K562 (cell line): ENCODE measurements around the gene THAP11.

ENCODE experiments used
- BHLHE40 ChIP-seq: IDR thresholded peaks from 2 replicates; pipeline ENCODE4 v1.6.1; 2011; ENCODE audit warnings: low read length, improper control_type of control experiment
- BMI1 ChIP-seq: fragments of 150-350 bp; IDR thresholded peaks from 2 replicates; pipeline ENCODE4 v1.6.1; 2014; ENCODE audit warnings: low read length
- CCAR2 ChIP-seq: fragments of 200-400 bp; formaldehyde crosslinking; IDR thresholded peaks from 2 replicates; pipeline ENCODE4 v1.6.1; 2017; ENCODE audit warnings: mild to moderate bottlenecking, low read depth, low read length
- ELF1 ChIP-seq: fragments of 200-800 bp; sonication (Bioruptor generic); IDR thresholded peaks from 2 replicates; pipeline ENCODE4 v1.6.1; 2016; ENCODE audit warnings: missing genetic modification characterization, missing compliant biosample characterization
- JUN ChIP-seq, 2 experiments: sonication (generic) in 1 of 2; formaldehyde crosslinking in 1 of 2; IDR thresholded peaks; 2 replicates each; pipeline versions ENCODE4 v1.6.1 to v1.8.0; 2012 to 2022; ENCODE audit warnings: borderline replicate concordance in 2 of 2, mild to moderate bottlenecking in 2 of 2, improper control_type of control experiment in 1 of 2, low read depth in 1 of 2, low read length in 1 of 2, missing genetic modification reagents in 1 of 2
- MTF1 ChIP-seq: fragments of 250-450 bp; sonication (Bioruptor Pico); IDR thresholded peaks from 2 replicates; pipeline ENCODE4 v1.9.0; 2021; ENCODE audit warnings: moderate library complexity, mild to moderate bottlenecking, inconsistent platforms, borderline replicate concordance
- TF ChIP-seq, protein P1 (sequence below), 3 experiments: IDR thresholded peaks in 2 of 3; conservative IDR thresholded peaks in 1 of 3; 2 replicates each; pipeline ENCODE4 v1.5.1; 2011 to 2012; ENCODE audit warnings: low read length in 3 of 3, mild to moderate bottlenecking in 3 of 3, control low read depth in 2 of 3, improper control_type of control experiment in 1 of 3, inconsistent platforms in 1 of 3, low read depth in 1 of 3, mixed read lengths in 1 of 3, moderate library complexity in 1 of 3; ENCODE audit not compliant: insufficient read depth in 2 of 3

DNA sequence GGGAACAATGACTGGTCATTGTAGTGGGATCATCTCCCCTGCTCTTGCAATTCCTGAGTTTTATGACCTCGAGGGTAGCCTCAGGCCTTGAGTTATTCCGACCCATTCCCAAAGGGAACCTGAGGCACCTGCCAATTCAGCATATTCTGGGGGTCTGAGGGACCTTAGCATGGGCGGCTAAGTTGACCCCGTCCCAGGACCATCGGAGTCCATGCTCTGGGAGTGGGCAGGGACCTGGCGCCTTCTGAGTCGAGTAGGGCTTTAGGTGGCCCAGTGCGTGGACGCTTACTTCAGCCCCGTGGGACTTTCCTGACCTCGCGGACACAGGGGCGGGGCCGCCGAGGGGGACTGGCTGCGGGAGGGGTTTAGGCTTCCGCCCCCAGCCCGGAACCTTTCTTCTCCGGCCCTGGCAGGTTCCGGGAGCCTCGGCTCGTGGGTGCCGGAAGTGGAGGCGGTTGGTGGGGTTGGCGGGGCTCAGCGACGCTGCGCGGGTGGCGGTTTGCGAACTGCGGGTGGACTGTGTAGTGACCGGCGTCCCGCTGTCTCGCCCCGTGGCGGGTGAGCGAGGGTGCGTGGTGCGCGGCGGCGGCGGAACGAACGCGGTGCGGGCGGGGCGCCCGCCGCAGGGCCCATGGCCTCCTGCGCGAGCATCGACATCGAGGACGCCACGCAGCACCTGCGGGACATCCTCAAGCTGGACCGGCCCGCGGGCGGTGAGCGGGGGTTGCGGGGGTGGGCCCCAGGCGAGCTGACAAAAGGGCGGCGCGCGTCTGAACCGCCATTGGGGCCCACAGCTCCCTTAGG is 30.7 kb downstream of the THAP11 start, which contains the start of gene EDC4:
- TF ChIP-seq, protein P1, sequence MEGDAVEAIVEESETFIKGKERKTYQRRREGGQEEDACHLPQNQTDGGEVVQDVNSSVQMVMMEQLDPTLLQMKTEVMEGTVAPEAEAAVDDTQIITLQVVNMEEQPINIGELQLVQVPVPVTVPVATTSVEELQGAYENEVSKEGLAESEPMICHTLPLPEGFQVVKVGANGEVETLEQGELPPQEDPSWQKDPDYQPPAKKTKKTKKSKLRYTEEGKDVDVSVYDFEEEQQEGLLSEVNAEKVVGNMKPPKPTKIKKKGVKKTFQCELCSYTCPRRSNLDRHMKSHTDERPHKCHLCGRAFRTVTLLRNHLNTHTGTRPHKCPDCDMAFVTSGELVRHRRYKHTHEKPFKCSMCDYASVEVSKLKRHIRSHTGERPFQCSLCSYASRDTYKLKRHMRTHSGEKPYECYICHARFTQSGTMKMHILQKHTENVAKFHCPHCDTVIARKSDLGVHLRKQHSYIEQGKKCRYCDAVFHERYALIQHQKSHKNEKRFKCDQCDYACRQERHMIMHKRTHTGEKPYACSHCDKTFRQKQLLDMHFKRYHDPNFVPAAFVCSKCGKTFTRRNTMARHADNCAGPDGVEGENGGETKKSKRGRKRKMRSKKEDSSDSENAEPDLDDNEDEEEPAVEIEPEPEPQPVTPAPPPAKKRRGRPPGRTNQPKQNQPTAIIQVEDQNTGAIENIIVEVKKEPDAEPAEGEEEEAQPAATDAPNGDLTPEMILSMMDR (IDR thresholded peaks at IDR 0.05 in 2 of 3, conservative IDR thresholded peaks at IDR 0.05 in 1 of 3; ENCODE audit: insufficient read depth in 2 of 3, low read depth in 1 of 3, low read length in 3 of 3): no peak
- peak; percentile 71 for TF ChIP-seq ELF1 (tag)
- no peak for TF ChIP-seq JUN (IDR thresholded peaks at IDR 0.05; ENCODE audit: borderline replicate concordance, low read depth, low read length)
- 0 out of 2 replicates have a peak, but pooled peaks have one; percentile 81 for TF ChIP-seq JUN (CRISPR knock-in tag; IDR thresholded peaks at IDR 0.05; ENCODE audit: borderline replicate concordance)
- TF ChIP-seq CCAR2: no peak
- TF ChIP-seq BMI1: no peak
- TF ChIP-seq MTF1 (CRISPR knock-in tag): no peak
- no peak for TF ChIP-seq BHLHE40
